ENCODE results near the gene C1RL. TPM values are rescaled to one million over a fixed set of nuclear protein-coding genes. Genes with fewer than 3 reads are reported as not detected.

Gene C1RL
- total and polyA plus RNA-seq, 2 experiments from 2014 or later: 26.4 to 64.5 TPM

DNA sequence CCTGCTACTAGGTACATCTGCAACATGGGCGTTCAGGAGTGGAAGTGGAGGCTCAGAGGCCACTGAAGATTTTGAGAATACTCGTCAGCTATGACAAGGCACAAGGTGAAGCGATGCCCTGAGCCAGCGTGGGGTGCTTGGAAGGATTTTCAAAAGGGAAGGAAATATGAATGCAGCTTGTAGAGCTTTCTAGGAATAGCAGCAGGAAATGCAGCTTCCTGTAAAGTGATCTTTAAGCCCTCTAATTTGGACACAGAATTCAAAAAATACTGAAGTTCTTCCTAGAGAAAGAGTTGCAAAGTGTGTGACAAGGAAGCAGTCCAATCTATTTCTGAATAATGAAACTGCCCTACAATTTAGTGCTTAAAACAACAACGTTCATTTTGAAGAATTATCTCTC lies 61.7 kb downstream of the C1RL start:
- 91% methylated on average over 5 of the region's 5 CpGs for WGBS (ENCODE audit: low lambda C conversion rate, missing lambda C conversion rate)
- H4K20me1 ChIP-seq (ENCODE audit: insufficient read depth, poor library complexity, severe bottlenecking): no peaks in the 10 kb centered on the region
- H3K9me3 ChIP-seq (ENCODE audit: low read depth): no peaks in the 10 kb centered on the region
- no peaks in the 10 kb centered on the region for H3K79me2 ChIP-seq
- H3K9me2 ChIP-seq (replicated peaks; ENCODE audit: insufficient read depth): no peaks in the 10 kb centered on the region
- no peak for DNase-seq (ENCODE audit: low spot score)
- H3K4me2 ChIP-seq: no peak overlapping the region
- no peak overlapping the region for H3K27ac ChIP-seq
- H3K4me1 ChIP-seq (ENCODE audit: insufficient read depth): no peaks in the 10 kb centered on the region
- H3K27me3 ChIP-seq: no peaks in the 10 kb centered on the region
- TF ChIP-seq EZH2phosphoT487 (IDR thresholded peaks at IDR 0.05; ENCODE audit: low read depth, severe bottlenecking, unreplicated experiment) (no peak), CTCF (IDR thresholded peaks at IDR 0.05; ENCODE audit: poor library complexity) (no peak)
- no peaks in the 10 kb centered on the region for H3K36me3 ChIP-seq (replicated peaks; ENCODE audit: insufficient read depth, low read depth)
- no peak overlapping the region for H3K4me3 ChIP-seq
- H2AFZ ChIP-seq: no peak overlapping the region

DNA sequence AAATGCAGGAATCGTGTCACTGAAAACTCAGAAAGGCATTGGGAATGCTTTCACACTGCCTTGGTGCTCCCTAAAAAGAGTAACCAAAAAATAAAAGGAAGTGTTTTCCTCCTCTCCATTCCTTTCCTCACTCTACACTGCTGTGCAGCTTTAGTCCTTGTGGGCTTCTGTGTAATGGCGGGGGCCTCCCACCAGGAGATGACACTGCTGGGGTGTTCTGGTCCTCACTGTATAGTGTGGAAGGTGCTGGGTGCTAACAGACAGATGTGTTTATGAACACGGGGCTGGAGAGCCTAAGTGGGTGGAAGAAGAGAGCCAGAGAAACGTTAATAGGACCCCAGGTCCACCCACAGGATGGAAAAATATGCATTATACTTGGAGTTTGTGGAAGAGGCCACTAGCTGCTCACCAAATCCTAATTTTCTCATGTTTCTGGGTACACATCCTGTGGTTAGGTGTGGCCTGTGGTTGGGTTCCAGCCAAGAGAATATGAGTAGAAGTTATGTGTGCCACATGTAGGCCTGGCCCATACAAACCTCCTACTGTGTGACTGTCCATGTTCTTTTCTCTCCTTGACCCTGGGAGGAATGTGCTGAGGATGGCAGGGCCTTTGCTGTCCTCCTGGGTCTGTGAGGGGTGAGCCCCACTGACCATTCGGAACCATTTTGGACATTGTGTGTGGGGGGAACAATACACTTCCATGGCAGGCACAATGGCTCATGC lies 62.5 kb downstream of the C1RL start:
- Histone ChIP-seq H3K36me3 (replicated peaks; ENCODE audit: insufficient read depth, low read depth) (no peaks in the 10 kb centered on the region), H3K27ac (no peak overlapping the region), H3K4me2 (no peak overlapping the region), H3K9me3 (ENCODE audit: low read depth) (no peaks in the 10 kb centered on the region), H2AFZ (no peak overlapping the region), H3K79me2 (no peaks in the 10 kb centered on the region), H3K4me1 (ENCODE audit: insufficient read depth) (no peaks in the 10 kb centered on the region), H3K27me3 (no peaks in the 10 kb centered on the region), H3K4me3 (no peak overlapping the region), H3K9me2 (replicated peaks; ENCODE audit: insufficient read depth) (no peaks in the 10 kb centered on the region), H4K20me1 (ENCODE audit: insufficient read depth, poor library complexity, severe bottlenecking) (no peaks in the 10 kb centered on the region)
- no peak for DNase-seq (ENCODE audit: low spot score)
- TF ChIP-seq EZH2phosphoT487 (IDR thresholded peaks at IDR 0.05; ENCODE audit: low read depth, severe bottlenecking, unreplicated experiment) (no peak), CTCF (IDR thresholded peaks at IDR 0.05; ENCODE audit: poor library complexity) (no peak), EZH2 (IDR thresholded peaks at IDR 0.05; ENCODE audit: borderline replicate concordance) (no peak)
- WGBS (ENCODE audit: low lambda C conversion rate, missing lambda C conversion rate): 89% methylated on average over 5 of the region's 5 CpGs

- no peaks in the 10 kb centered on the region for H3K9me2 ChIP-seq (replicated peaks; ENCODE audit: insufficient read depth)
- no peak overlapping the region for H2AFZ ChIP-seq
- no peaks in the 10 kb centered on the region for H4K20me1 ChIP-seq (ENCODE audit: insufficient read depth, poor library complexity, severe bottlenecking)
- no peaks in the 10 kb centered on the region for H3K4me1 ChIP-seq (ENCODE audit: insufficient read depth)
- 94% methylated on average over 9 of the region's 9 CpGs for WGBS (ENCODE audit: low lambda C conversion rate, missing lambda C conversion rate)
- H3K9me3 ChIP-seq (ENCODE audit: low read depth): no peaks in the 10 kb centered on the region
- H3K4me2 ChIP-seq: no peak overlapping the region
- no peak overlapping the region for H3K4me3 ChIP-seq
- no peaks in the 10 kb centered on the region for H3K27me3 ChIP-seq
- TF ChIP-seq CTCF (IDR thresholded peaks at IDR 0.05; ENCODE audit: poor library complexity) (no peak), EZH2phosphoT487 (IDR thresholded peaks at IDR 0.05; ENCODE audit: low read depth, severe bottlenecking, unreplicated experiment) (no peak), EZH2 (IDR thresholded peaks at IDR 0.05; ENCODE audit: borderline replicate concordance) (no peak)
- H3K27ac ChIP-seq: no peak overlapping the region
- H3K36me3 ChIP-seq (replicated peaks; ENCODE audit: insufficient read depth, low read depth): no peaks in the 10 kb centered on the region
- H3K79me2 ChIP-seq: no peaks in the 10 kb centered on the region
- DNase-seq (ENCODE audit: low spot score): no peak
These were observed 63.1 kb downstream of the C1RL start for GRCh38 chr12:7045913-7046312.

Small RNAs within 50 kb of the gene (small RNA-seq; reads per million reads assigned to genes)
- not detected for gene RNU6-485P

Other genes starting within 250 kb of the C1RL start
- gene TPI1, start 241.7 kb downstream of the C1RL start, total RNA-seq: 571 and 614 TPM in 2 replicates
- gene TPI1, start 241.7 kb downstream of the C1RL start, polyA plus RNA-seq: 891 and 918 TPM in 2 replicates
- gene SPSB2, start 235.9 kb downstream of the C1RL start, total RNA-seq: 10.8 and 14.1 TPM in 2 replicates
- 11.0 and 13.8 TPM in 2 replicates for gene SPSB2, start 235.9 kb downstream of the C1RL start, polyA plus RNA-seq
- 8.2 and 9.3 TPM in 2 replicates for gene LRRC23, start 204.4 kb downstream of the C1RL start, total RNA-seq
- gene LRRC23, start 204.4 kb downstream of the C1RL start, polyA plus RNA-seq: 9.9 and 12.9 TPM in 2 replicates
- 11.1 and 11.8 TPM in 2 replicates for gene ENO2, start 194.6 kb downstream of the C1RL start, total RNA-seq
- 14.2 and 18.8 TPM in 2 replicates for gene ENO2, start 194.6 kb downstream of the C1RL start, polyA plus RNA-seq
- 11.1 and 15.8 TPM in 2 replicates for gene ATN1, start 181.3 kb downstream of the C1RL start, total RNA-seq
- gene ATN1, start 181.3 kb downstream of the C1RL start, polyA plus RNA-seq: 32.7 and 43.7 TPM in 2 replicates
- gene RNU7-1, start 165.4 kb downstream of the C1RL start, total RNA-seq: not detected in 2 replicates
- gene RNU7-1, start 165.4 kb downstream of the C1RL start, polyA plus RNA-seq: not detected in 2 replicates
- gene C12orf57, start 165.2 kb downstream of the C1RL start, total RNA-seq: 219 and 289 TPM in 2 replicates
- gene C12orf57, start 165.2 kb downstream of the C1RL start, polyA plus RNA-seq: 217 and 219 TPM in 2 replicates
- gene PTPN6, start 157.9 kb downstream of the C1RL start, total RNA-seq: 14.5 and 17.2 TPM in 2 replicates
- 20.8 and 25.4 TPM in 2 replicates for gene PTPN6, start 157.9 kb downstream of the C1RL start, polyA plus RNA-seq
- 186 and 197 TPM in 2 replicates for gene PHB2, start 138.6 kb downstream of the C1RL start, total RNA-seq
- gene PHB2, start 138.6 kb downstream of the C1RL start, polyA plus RNA-seq: 142 and 143 TPM in 2 replicates
- 24.3 and 26.8 TPM in 2 replicates for gene EMG1, start 138.3 kb downstream of the C1RL start, total RNA-seq
- 50.3 and 51.8 TPM in 2 replicates for gene EMG1, start 138.3 kb downstream of the C1RL start, polyA plus RNA-seq
- gene LPCAT3, start 90.7 kb downstream of the C1RL start, total RNA-seq: 76.9 and 78.6 TPM in 2 replicates
- gene LPCAT3, start 90.7 kb downstream of the C1RL start, polyA plus RNA-seq: 118 and 119 TPM in 2 replicates
- 114 and 120 TPM in 2 replicates for gene C1S, start 48.5 kb downstream of the C1RL start, total RNA-seq
- gene C1S, start 48.5 kb downstream of the C1RL start, polyA plus RNA-seq: 130 and 143 TPM in 2 replicates
- gene C1R, start 16.8 kb downstream of the C1RL start, total RNA-seq: 80.1 and 85.4 TPM in 2 replicates
- 89.6 and 95.1 TPM in 2 replicates for gene C1R, start 16.8 kb downstream of the C1RL start, polyA plus RNA-seq
- 11.1 and 16.2 TPM in 2 replicates for gene RBP5, start 19.7 kb upstream of the C1RL start, total RNA-seq
- gene RBP5, start 19.7 kb upstream of the C1RL start, polyA plus RNA-seq: 23.0 and 30.0 TPM in 2 replicates
- 38.0 and 57.0 TPM in 2 replicates for gene CLSTN3, start 21.2 kb upstream of the C1RL start, total RNA-seq
- gene CLSTN3, start 21.2 kb upstream of the C1RL start, polyA plus RNA-seq: 37.8 and 39.5 TPM in 2 replicates
- gene PEX5, start 80.5 kb upstream of the C1RL start, total RNA-seq: 28.3 and 32.6 TPM in 2 replicates
- gene PEX5, start 80.5 kb upstream of the C1RL start, polyA plus RNA-seq: 15.0 and 17.3 TPM in 2 replicates
- not detected in 2 replicates for gene ACSM4, start 194.9 kb upstream of the C1RL start, total RNA-seq
- not detected in 2 replicates for gene ACSM4, start 194.9 kb upstream of the C1RL start, polyA plus RNA-seq

Data from hepatocyte (in vitro differentiated cells).